Fibroblast of mammary gland (primary cell): Measurements from ENCODE around the gene KIF5C.

Experiments used
- DNase-seq: peaks from one replicate; pipeline ENCODE4 v3.0.0-alpha.2; 2010; ENCODE audit warnings: low read depth
- H3K4me3 ChIP-seq: 2 replicates; pipeline ENCODE4 v1.5.1; 2011; ENCODE audit warnings: low read depth, mild to moderate bottlenecking, low read length, moderate library complexity; ENCODE audit not compliant: control insufficient read depth
- TF ChIP-seq, protein P1 (sequence below): conservative IDR thresholded peaks from 2 replicates; pipeline ENCODE4 v1.5.1; 2011; ENCODE audit warnings: low read depth, low read length, inconsistent platforms; ENCODE audit not compliant: control insufficient read depth, insufficient read depth

Gene KIF5C

DNA sequence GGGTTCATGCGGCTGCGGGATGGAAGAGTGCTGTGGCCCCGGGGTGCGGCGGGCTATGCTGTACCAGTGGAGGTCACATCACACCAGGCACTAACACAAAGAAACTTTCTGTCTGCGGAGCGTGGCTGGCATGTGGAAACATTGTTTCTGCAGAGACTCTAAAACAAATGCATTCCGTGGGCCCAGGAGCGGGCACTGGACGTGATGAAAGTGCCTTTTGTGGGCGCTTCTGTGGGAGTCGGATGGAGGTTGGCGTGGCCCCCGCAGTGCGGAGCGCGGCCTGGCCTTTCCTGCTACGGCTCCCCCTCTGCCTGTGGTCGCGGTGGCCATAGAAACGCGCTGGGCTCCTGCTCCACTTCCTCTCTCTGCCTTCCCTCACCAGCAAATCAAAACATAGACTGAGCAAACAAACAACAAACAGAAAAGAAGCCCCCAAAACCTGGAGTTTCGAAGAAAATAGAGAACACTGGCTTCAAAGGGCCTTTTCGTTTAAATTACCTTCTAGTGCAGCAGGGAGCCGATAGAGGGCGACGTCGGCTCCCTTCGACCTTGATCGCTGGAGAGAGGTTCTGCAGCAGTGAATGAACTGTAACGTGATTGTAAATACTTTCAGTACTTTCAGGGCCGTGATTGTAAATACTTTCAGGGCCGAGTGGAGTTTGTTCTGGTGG lies 51.4 kb downstream of the KIF5C start:
- DNase-seq, result peak; percentile 11
- TF ChIP-seq, protein P1, sequence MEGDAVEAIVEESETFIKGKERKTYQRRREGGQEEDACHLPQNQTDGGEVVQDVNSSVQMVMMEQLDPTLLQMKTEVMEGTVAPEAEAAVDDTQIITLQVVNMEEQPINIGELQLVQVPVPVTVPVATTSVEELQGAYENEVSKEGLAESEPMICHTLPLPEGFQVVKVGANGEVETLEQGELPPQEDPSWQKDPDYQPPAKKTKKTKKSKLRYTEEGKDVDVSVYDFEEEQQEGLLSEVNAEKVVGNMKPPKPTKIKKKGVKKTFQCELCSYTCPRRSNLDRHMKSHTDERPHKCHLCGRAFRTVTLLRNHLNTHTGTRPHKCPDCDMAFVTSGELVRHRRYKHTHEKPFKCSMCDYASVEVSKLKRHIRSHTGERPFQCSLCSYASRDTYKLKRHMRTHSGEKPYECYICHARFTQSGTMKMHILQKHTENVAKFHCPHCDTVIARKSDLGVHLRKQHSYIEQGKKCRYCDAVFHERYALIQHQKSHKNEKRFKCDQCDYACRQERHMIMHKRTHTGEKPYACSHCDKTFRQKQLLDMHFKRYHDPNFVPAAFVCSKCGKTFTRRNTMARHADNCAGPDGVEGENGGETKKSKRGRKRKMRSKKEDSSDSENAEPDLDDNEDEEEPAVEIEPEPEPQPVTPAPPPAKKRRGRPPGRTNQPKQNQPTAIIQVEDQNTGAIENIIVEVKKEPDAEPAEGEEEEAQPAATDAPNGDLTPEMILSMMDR, result peak; percentile 50
- no peak overlapping the region for H3K4me3 ChIP-seq

DNA sequence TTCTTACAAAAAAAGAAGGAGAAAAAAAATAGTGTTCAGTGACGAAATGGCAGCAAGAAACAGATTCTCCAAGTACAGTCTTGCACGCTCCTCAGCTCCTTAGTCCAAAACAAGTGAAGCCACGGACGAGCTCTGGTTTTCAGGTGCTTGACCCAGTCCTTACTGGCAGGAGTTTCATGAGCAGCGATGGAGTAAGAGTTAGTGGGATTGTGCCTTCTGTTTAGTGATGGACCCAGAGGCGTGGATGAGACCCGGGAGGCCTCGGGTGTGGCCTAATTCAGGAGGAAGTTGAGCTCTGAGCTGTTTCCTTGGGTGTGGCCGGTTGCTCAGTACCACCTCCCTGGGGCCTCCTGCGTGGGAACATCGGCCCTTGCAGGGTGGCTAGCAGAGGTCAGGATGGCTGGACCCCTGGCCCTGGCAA lies 52.0 kb downstream of the KIF5C start:
- H3K4me3 ChIP-seq, result no peak overlapping the region
- no peak for DNase-seq
- TF ChIP-seq, protein P1, result no peak

DNA sequence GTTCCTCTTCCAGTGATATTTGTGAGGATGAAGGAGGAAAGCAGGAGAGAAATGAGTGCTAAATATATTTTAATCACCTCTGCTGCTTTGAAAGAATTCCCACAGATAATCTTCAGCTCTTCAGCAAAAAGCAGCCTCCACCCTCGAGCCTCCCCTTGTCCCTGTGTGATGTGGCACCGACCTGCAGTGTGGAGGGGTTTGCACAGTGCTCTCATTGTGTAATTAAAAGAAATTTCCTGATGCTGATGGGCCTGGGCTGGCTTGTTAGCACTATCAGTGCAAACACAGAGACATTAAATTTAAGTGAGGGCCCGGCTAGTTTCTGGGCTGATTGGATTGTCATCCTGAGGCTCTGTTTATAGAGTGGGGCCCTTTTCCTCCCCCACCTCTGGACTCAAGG lies 53.4 kb downstream of the KIF5C start:
- H3K4me3 ChIP-seq, result no peak overlapping the region
- no peak for DNase-seq
- TF ChIP-seq, protein P1, result no peak

DNA sequence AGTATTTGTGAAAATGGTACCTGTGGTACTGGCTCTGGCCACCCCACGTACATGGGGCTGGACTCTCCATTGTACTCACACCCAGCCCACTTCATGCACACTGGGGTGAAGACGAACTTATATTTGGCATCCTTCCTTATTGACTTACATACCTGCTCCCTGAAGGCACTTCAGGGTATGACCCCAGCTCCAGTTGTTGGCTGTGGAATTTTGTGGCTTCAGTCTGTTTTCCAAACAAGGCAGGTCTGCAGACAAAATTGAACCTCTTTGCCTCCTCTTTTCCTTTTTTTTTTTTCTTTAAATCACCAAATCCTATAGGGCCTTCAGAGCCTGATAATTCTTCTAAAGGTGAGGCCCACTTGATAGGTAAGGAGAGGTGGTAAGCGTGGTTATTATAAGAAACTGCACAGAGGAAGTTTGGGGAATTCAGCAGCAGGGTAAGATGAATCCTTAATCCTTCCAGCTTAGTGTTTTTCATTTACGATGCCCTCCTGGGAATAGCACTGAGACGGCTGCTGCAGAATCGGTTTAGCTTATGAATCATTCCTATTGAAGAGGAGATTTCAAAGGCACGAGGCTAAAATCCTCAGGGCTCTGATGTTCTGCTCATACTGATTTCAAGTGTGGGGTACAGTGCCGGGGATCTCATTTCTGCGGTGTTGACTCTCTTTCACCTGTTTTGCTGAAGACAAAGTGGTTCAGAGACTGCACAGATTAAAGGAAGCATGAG lies 55.2 kb downstream of the KIF5C start:
- TF ChIP-seq, protein P1, result no peak
- H3K4me3 ChIP-seq, result no peak overlapping the region
- DNase-seq, result peak; percentile 73

DNA sequence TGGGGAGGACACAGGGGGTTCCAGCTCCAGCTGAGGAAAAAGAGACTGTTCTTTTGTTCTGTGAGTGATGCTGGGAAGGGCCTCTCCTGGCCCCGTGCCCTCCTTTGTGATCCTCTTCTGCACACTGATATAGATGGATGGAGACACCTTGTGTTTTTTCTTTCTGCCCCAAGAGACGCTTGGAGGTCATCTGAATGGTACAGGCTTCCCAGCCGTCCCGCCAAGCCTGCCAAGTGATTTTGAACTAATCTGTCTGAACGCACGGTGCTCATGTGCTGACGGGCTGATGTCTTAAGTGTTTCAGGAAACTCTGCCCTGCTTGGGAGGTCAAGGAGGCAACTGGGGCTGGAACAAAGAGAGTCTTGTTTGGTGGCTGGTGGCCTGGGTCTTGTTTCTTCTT lies 57.5 kb downstream of the KIF5C start:
- DNase-seq, result no peak
- H3K4me3 ChIP-seq, result no peak overlapping the region
- TF ChIP-seq, protein P1, result no peak

DNA sequence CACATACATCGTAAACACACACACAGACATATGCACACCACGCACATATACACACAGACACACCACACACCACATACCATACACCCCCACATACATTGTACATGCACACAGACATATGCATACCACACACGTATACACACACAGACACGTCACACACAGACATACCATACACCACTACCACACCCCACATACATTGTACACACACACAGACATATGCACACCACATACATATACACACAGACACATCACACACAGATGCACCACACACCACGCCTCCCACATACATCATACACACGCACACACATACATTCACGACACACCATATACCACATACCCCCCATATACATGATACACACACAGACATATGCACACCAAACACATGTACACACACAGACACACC lies 58.4 kb downstream of the KIF5C start:
- TF ChIP-seq, protein P1, result no peak
- no peak overlapping the region for H3K4me3 ChIP-seq
- DNase-seq, result no peak
